H9 (cell line): ENCODE data around the gene DIAPH2. TPM values are rescaled to one million over a fixed set of nuclear protein-coding genes. Genes with fewer than 3 reads are reported as not detected.

Source experiments
- DNase-seq: peaks from one replicate; pipeline ENCODE4 v3.0.0-alpha.2; 2017
- H2AFZ ChIP-seq: one replicate; pipeline ENCODE4 v1.6.1; 2013; ENCODE audit warnings: mild to moderate bottlenecking, low read length, control low read depth, moderate library complexity
- H2AK5ac ChIP-seq: 2 replicates; pipeline ENCODE4 v1.6.1; 2013; ENCODE audit warnings: low read length, control low read depth, mixed read lengths; ENCODE audit not compliant: insufficient read length
- H2BK120ac ChIP-seq: one replicate; pipeline ENCODE4 v1.6.1; 2013; ENCODE audit warnings: low read depth, mild to moderate bottlenecking, low read length, control low read depth, inconsistent platforms; ENCODE audit not compliant: poor library complexity, severe bottlenecking
- H2BK12ac ChIP-seq: 2 replicates; pipeline ENCODE4 v1.6.1; 2013; ENCODE audit warnings: low read length, control low read depth, mixed read lengths, low read depth; ENCODE audit not compliant: insufficient read length
- H2BK15ac ChIP-seq: 2 replicates; pipeline ENCODE4 v1.6.1; 2013; ENCODE audit warnings: low read depth, low read length, control low read depth
- H2BK20ac ChIP-seq: one replicate; pipeline ENCODE4 v1.6.1; 2013; ENCODE audit warnings: low read depth, mild to moderate bottlenecking, low read length, control low read depth, inconsistent platforms; ENCODE audit not compliant: poor library complexity, severe bottlenecking
- H2BK5ac ChIP-seq: 2 replicates; pipeline ENCODE4 v1.6.1; 2013; ENCODE audit warnings: low read length, control low read depth, mixed read lengths; ENCODE audit not compliant: insufficient read length
- H3K14ac ChIP-seq: 2 replicates; pipeline ENCODE4 v1.6.1; 2013; ENCODE audit warnings: low read length, control low read depth; ENCODE audit not compliant: insufficient read depth
- H3K18ac ChIP-seq: 2 replicates; pipeline ENCODE4 v1.6.1; 2013; ENCODE audit warnings: low read depth, mild to moderate bottlenecking, mixed read lengths, low read length, control low read depth; ENCODE audit not compliant: insufficient read length
- H3K23ac ChIP-seq: 2 replicates; pipeline ENCODE4 v1.6.1; 2013; ENCODE audit warnings: low read length, control low read depth, mixed read lengths, low read depth; ENCODE audit not compliant: insufficient read length
- H3K23me2 ChIP-seq: 2 replicates; pipeline ENCODE4 v1.6.1; 2013; ENCODE audit warnings: low read depth, mild to moderate bottlenecking, mixed read lengths, low read length, control low read depth; ENCODE audit not compliant: insufficient read length, poor library complexity, severe bottlenecking
- H3K27ac ChIP-seq: 2 replicates; pipeline ENCODE4 v1.5.1; 2013; ENCODE audit warnings: low read length, control low read depth, mixed read lengths, low read depth; ENCODE audit not compliant: insufficient read length
- H3K27me3 ChIP-seq: 2 replicates; pipeline ENCODE4 v1.6.1; 2013; ENCODE audit warnings: low read length, control low read depth, inconsistent platforms; ENCODE audit not compliant: insufficient read depth
- H3K4ac ChIP-seq: 2 replicates; pipeline ENCODE4 v1.6.1; 2013; ENCODE audit warnings: low read depth, mild to moderate bottlenecking, control low read depth, inconsistent platforms, low read length, moderate library complexity
- H3K4me1 ChIP-seq: 2 replicates; pipeline ENCODE4 v1.6.1; 2013; ENCODE audit warnings: low read length, control low read depth, inconsistent platforms; ENCODE audit not compliant: insufficient read depth
- H3K4me2 ChIP-seq: 2 replicates; pipeline ENCODE4 v1.6.1; 2013; ENCODE audit warnings: low read length, control low read depth, mixed read lengths; ENCODE audit not compliant: insufficient read length, insufficient read depth
- H3K56ac ChIP-seq: 2 replicates; pipeline ENCODE4 v1.6.1; 2013; ENCODE audit warnings: low read depth, mild to moderate bottlenecking, mixed read lengths, low read length, control low read depth; ENCODE audit not compliant: insufficient read length
- H3K79me1 ChIP-seq: 2 replicates; pipeline ENCODE4 v1.6.1; 2013; ENCODE audit warnings: low read depth, mild to moderate bottlenecking, moderate library complexity, low read length, control low read depth, inconsistent platforms; ENCODE audit not compliant: insufficient read depth, poor library complexity, severe bottlenecking
- H3K79me2 ChIP-seq: 2 replicates; pipeline ENCODE4 v1.6.1; 2013; ENCODE audit warnings: low read length, control low read depth, inconsistent platforms; ENCODE audit not compliant: insufficient read depth
- H3K9ac ChIP-seq: 2 replicates; pipeline ENCODE4 v1.6.1; 2013; ENCODE audit warnings: low read length, control low read depth, mixed read lengths; ENCODE audit not compliant: insufficient read length; ENCODE audit errors: extremely low read depth
- H3K9me3 ChIP-seq: one replicate; pipeline ENCODE4 v1.6.1; 2013; ENCODE audit warnings: low read depth, low read length, inconsistent platforms; ENCODE audit not compliant: control insufficient read depth
- H3T11ph ChIP-seq: one replicate; pipeline ENCODE4 v1.6.1; 2013; ENCODE audit warnings: mild to moderate bottlenecking, low read length, control low read depth, inconsistent platforms
- H4K20me1 ChIP-seq: one replicate; pipeline ENCODE4 v1.6.1; 2013; ENCODE audit not compliant: control insufficient read depth, insufficient read length, insufficient read depth
- H4K5ac ChIP-seq: 2 replicates; pipeline ENCODE4 v1.6.1; 2013; ENCODE audit warnings: low read depth, mild to moderate bottlenecking, mixed read lengths, low read length, control low read depth; ENCODE audit not compliant: insufficient read length
- H4K8ac ChIP-seq: replicated peaks from 2 replicates; pipeline ENCODE4 v1.6.1; 2013; ENCODE audit warnings: low read length, control low read depth, mixed read lengths, low read depth; ENCODE audit not compliant: insufficient read length
- H4K91ac ChIP-seq: 2 replicates; pipeline ENCODE4 v1.6.1; 2013; ENCODE audit warnings: low read depth, mild to moderate bottlenecking, moderate library complexity, mixed read lengths, low read length, control low read depth; ENCODE audit not compliant: insufficient read length
- H3K27ac Mint-ChIP-seq, 3 experiments: 2 replicates in 2 of 3; 3 replicates in 1 of 3; pipeline ENCODE4 v1.8.0; 2020 to 2021; ENCODE audit warnings: mixed read lengths in 3 of 3, mild to moderate bottlenecking in 1 of 3, moderate library complexity in 1 of 3
- H3K27me3 Mint-ChIP-seq: 2 replicates; pipeline ENCODE4 v1.8.0; 2021; ENCODE audit warnings: low read depth, mild to moderate bottlenecking, moderate library complexity, mixed read lengths
- H3K36me3 Mint-ChIP-seq, 3 experiments: 2 replicates in 2 of 3; 3 replicates in 1 of 3; pipeline ENCODE4 v1.8.0; 2020 to 2021; ENCODE audit warnings: low read depth in 3 of 3, mixed read lengths in 3 of 3; ENCODE audit not compliant: insufficient read depth in 1 of 3
- H3K4me1 Mint-ChIP-seq, 2 experiments: 2 replicates each; pipeline ENCODE4 v1.8.0; 2020; ENCODE audit warnings: mixed read lengths in 2 of 2
- H3K4me3 Mint-ChIP-seq, 2 experiments: 2 replicates in 1 of 2; 3 replicates in 1 of 2; pipeline ENCODE4 v1.8.0; 2020 to 2021; ENCODE audit warnings: mild to moderate bottlenecking in 2 of 2, mixed read lengths in 2 of 2, moderate library complexity in 1 of 2
- H3K9me3 Mint-ChIP-seq, 2 experiments: 2 replicates in 1 of 2; 3 replicates in 1 of 2; pipeline ENCODE4 v1.8.0; 2020; ENCODE audit warnings: mild to moderate bottlenecking in 2 of 2, mixed read lengths in 2 of 2, moderate library complexity in 1 of 2
- WGBS: extraction: QIAGEN DNeasy Blood & Tissue Kit; methylation state at CpG from one replicate; pipeline ENCODE4 v1.1.7; 2013; ENCODE audit warnings: missing lambda C conversion rate, low lambda C conversion rate, mixed read lengths; ENCODE audit not compliant: insufficient read length; ENCODE audit errors: extremely low coverage; 5-methylcytosine and 5-hydroxymethylcytosine counted together
- total RNA-seq: library from RNA; stranded (reverse); gene quantifications from 2 replicates; pipeline ENCODE4 v1.2.1, GENCODE V29; 2021
- TF ChIP-seq, protein P1 (sequence below): fragments of 200-600 bp; sonication (generic); conservative IDR thresholded peaks from 3 replicates; pipeline ENCODE4 v1.8.0; 2021; ENCODE audit warnings: antibody characterized with exemption, mild to moderate bottlenecking

The DIAPH2 gene
- total RNA-seq, 1 experiment from 2014 or later: 45.4 TPM

DNA sequence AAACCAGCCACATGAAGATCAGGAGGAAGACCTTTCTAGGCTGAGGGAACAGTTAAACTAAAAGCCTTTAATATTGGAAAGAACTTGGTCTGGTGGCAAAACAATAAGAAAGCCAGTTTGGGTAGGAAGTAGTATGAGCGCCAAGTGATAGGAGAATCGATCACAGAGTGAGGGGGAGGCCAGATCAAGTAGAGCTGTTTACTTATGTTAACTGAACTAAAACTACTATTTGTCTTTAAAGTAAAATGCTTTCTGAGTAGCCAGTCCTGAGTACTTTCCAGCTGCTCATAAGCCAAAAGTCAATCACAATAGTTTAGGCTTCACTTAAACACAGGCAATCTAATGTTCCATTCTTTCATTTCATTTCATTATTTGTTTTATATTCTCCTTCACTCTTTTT is 136.3 kb downstream of the DIAPH2 start:
- H3K27ac ChIP-seq: no peak overlapping the region
- no peak overlapping the region for H3K4me2 ChIP-seq
- no peak overlapping the region for H2AK5ac ChIP-seq
- no peak for DNase-seq
- H2AFZ ChIP-seq: no peak overlapping the region
- H3K56ac ChIP-seq: no peak overlapping the region
- H3K79me1 ChIP-seq: no peaks in the 10 kb centered on the region
- Mint-ChIP-seq H3K9me3 (no peaks in the 10 kb centered on the region; a peak in 1 of 5 replicates), H3K4me3 (no peak overlapping the region), H3K27me3 (no peaks in the 10 kb centered on the region), H3K27ac (peak overlapping the region in 1 of 3 experiments; percentile 73; a peak in 2 of 7 replicates), H3K36me3 (peaks cover 0 to 10% (median 4%) of the 10 kb centered on the region in 3 experiments; a peak in 4 of 7 replicates), H3K4me1 (peaks cover 7 to 10% of the 10 kb centered on the region in 2 experiments)
- no peak overlapping the region for H2BK20ac ChIP-seq
- no peak overlapping the region for H4K91ac ChIP-seq
- H3K4ac ChIP-seq: no peak overlapping the region
- no peak overlapping the region for H2BK5ac ChIP-seq
- no peak overlapping the region for H2BK120ac ChIP-seq
- no peaks in the 10 kb centered on the region for H3K4me1 ChIP-seq
- no peak overlapping the region for H4K5ac ChIP-seq
- no CpG with 5 or more reads among the region's 2 CpGs for WGBS
- no peak overlapping the region for H3T11ph ChIP-seq
- H3K23me2 ChIP-seq: no peaks in the 10 kb centered on the region
- no peak overlapping the region for H3K9ac ChIP-seq
- TF ChIP-seq, protein P1, sequence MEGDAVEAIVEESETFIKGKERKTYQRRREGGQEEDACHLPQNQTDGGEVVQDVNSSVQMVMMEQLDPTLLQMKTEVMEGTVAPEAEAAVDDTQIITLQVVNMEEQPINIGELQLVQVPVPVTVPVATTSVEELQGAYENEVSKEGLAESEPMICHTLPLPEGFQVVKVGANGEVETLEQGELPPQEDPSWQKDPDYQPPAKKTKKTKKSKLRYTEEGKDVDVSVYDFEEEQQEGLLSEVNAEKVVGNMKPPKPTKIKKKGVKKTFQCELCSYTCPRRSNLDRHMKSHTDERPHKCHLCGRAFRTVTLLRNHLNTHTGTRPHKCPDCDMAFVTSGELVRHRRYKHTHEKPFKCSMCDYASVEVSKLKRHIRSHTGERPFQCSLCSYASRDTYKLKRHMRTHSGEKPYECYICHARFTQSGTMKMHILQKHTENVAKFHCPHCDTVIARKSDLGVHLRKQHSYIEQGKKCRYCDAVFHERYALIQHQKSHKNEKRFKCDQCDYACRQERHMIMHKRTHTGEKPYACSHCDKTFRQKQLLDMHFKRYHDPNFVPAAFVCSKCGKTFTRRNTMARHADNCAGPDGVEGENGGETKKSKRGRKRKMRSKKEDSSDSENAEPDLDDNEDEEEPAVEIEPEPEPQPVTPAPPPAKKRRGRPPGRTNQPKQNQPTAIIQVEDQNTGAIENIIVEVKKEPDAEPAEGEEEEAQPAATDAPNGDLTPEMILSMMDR: no peak
- H3K27me3 ChIP-seq: no peaks in the 10 kb centered on the region
- H3K9me3 ChIP-seq: no peaks in the 10 kb centered on the region
- no peak overlapping the region for H3K14ac ChIP-seq
- H2BK15ac ChIP-seq: no peak overlapping the region
- H3K18ac ChIP-seq: no peak overlapping the region
- H4K20me1 ChIP-seq: no peaks in the 10 kb centered on the region
- no peak overlapping the region for H3K23ac ChIP-seq
- H3K79me2 ChIP-seq: no peaks in the 10 kb centered on the region
- no peak overlapping the region for H2BK12ac ChIP-seq
- no peak overlapping the region for H4K8ac ChIP-seq
